ENCODE measurements around the gene WNT2B.
"Not testable (repeated sequence)": the region's sequence is repeated elsewhere in the genome, so short reads cannot be mapped to it uniquely, and the experiment has no call there.

Gene WNT2B

GRCh38 chr1:112508278-112509004, at the start of gene WNT2B:
Gene WNT2B, plus strand, starts transcription at chr1:112508965. Its CDS starts 298 bp downstream, at chr1:112509263.
- peak; percentile 69 for DNase-seq
- Mint-ChIP-seq H3K27ac (no peak within 1 kb of the TSS), H3K36me3 (ENCODE audit: low read depth) (no peaks in the 10 kb centered on the region), H3K27me3 (peaks cover 50% of the 10 kb centered on the region), H3K4me1 (ENCODE audit: low read depth) (peaks cover 12% of the 10 kb centered on the region), H3K9me3 (no peaks in the 10 kb centered on the region), H3K4me3 (peak within 1 kb of the TSS; percentile 74)

GRCh38 chr1:112460615-112461014, 48.1 kb upstream of the WNT2B start:
- Mint-ChIP-seq H3K4me3 (no peak overlapping the region), H3K9me3 (no peaks in the 10 kb centered on the region), H3K27ac (no peak overlapping the region), H3K4me1 (ENCODE audit: low read depth) (peaks cover 2% of the 10 kb centered on the region), H3K27me3 (peaks cover 7% of the 10 kb centered on the region), H3K36me3 (ENCODE audit: low read depth) (no peaks in the 10 kb centered on the region)
- no peak for DNase-seq

- Mint-ChIP-seq H3K4me1 (ENCODE audit: low read depth) (peaks cover 9% of the 10 kb centered on the region), H3K4me3 (no peak overlapping the region), H3K27me3 (peaks cover 9% of the 10 kb centered on the region), H3K27ac (no peak overlapping the region), H3K9me3 (no peaks in the 10 kb centered on the region), H3K36me3 (ENCODE audit: low read depth) (no peaks in the 10 kb centered on the region)
- DNase-seq, result no peak
Observed at GRCh38 chr1:112461200-112461871, 47.4 kb upstream of the WNT2B start.

- DNase-seq, result no peak
- Mint-ChIP-seq H3K9me3 (no peaks in the 10 kb centered on the region), H3K36me3 (ENCODE audit: low read depth) (no peaks in the 10 kb centered on the region), H3K4me1 (ENCODE audit: low read depth) (peaks cover 13% of the 10 kb centered on the region), H3K27ac (no peak overlapping the region), H3K27me3 (peaks cover 12% of the 10 kb centered on the region), H3K4me3 (no peak overlapping the region)
Observed at GRCh38 chr1:112462953-112463279, 45.8 kb upstream of the WNT2B start.

GRCh38 chr1:112464501-112464900, 44.3 kb upstream of the WNT2B start:
- no peaks in the 10 kb centered on the region for H3K36me3 Mint-ChIP-seq (ENCODE audit: low read depth)
- DNase-seq, result no peak
- H3K9me3 Mint-ChIP-seq, result no peaks in the 10 kb centered on the region
- no peak overlapping the region for H3K27ac Mint-ChIP-seq
- peaks cover 13% of the 10 kb centered on the region for H3K4me1 Mint-ChIP-seq (ENCODE audit: low read depth)
- peaks cover 24% of the 10 kb centered on the region for H3K27me3 Mint-ChIP-seq
- H3K4me3 Mint-ChIP-seq, result no peak overlapping the region

- Mint-ChIP-seq H3K4me1 (ENCODE audit: low read depth) (peaks cover 13% of the 10 kb centered on the region), H3K27ac (no peak overlapping the region), H3K4me3 (no peak overlapping the region), H3K27me3 (peaks cover 28% of the 10 kb centered on the region), H3K36me3 (ENCODE audit: low read depth) (no peaks in the 10 kb centered on the region), H3K9me3 (no peaks in the 10 kb centered on the region)
- DNase-seq, result no peak
Observed at GRCh38 chr1:112465122-112465521, 43.6 kb upstream of the WNT2B start.

GRCh38 chr1:112466078-112466660, 42.6 kb upstream of the WNT2B start:
- peaks cover 37% of the 10 kb centered on the region for H3K27me3 Mint-ChIP-seq
- peak overlapping the region; percentile 77 for H3K27ac Mint-ChIP-seq
- DNase-seq, result peak; percentile 89
- H3K36me3 Mint-ChIP-seq (ENCODE audit: low read depth), result no peaks in the 10 kb centered on the region
- H3K4me1 Mint-ChIP-seq (ENCODE audit: low read depth), result peaks cover 13% of the 10 kb centered on the region
- no peaks in the 10 kb centered on the region for H3K9me3 Mint-ChIP-seq
- H3K4me3 Mint-ChIP-seq, result peak overlapping the region; percentile 78

GRCh38 chr1:112470324-112470723, 38.4 kb upstream of the WNT2B start:
- not testable (repeated sequence) for H3K36me3 Mint-ChIP-seq (ENCODE audit: low read depth); H3K27ac Mint-ChIP-seq; DNase-seq; H3K4me3 Mint-ChIP-seq; H3K9me3 Mint-ChIP-seq
- Mint-ChIP-seq H3K4me1 (ENCODE audit: low read depth) (peaks cover 13% of the 10 kb centered on the region), H3K27me3 (peaks cover 65% of the 10 kb centered on the region)

GRCh38 chr1:112470966-112471365, 37.8 kb upstream of the WNT2B start:
- Mint-ChIP-seq H3K27ac (no peak overlapping the region), H3K4me1 (ENCODE audit: low read depth) (peaks cover 7% of the 10 kb centered on the region), H3K36me3 (ENCODE audit: low read depth) (no peaks in the 10 kb centered on the region), H3K4me3 (no peak overlapping the region), H3K9me3 (peaks cover 2% of the 10 kb centered on the region), H3K27me3 (peaks cover 65% of the 10 kb centered on the region)
- no peak for DNase-seq

GRCh38 chr1:112472142-112472541, 36.6 kb upstream of the WNT2B start:
- no peak for DNase-seq
- Mint-ChIP-seq H3K4me3 (no peak overlapping the region), H3K27ac (no peak overlapping the region), H3K36me3 (ENCODE audit: low read depth) (no peaks in the 10 kb centered on the region), H3K27me3 (peaks cover 60% of the 10 kb centered on the region), H3K4me1 (ENCODE audit: low read depth) (no peaks in the 10 kb centered on the region), H3K9me3 (peaks cover 6% of the 10 kb centered on the region)

GRCh38 chr1:112477550-112477949, 31.2 kb upstream of the WNT2B start:
- Mint-ChIP-seq H3K9me3 (peaks cover 23% of the 10 kb centered on the region), H3K4me1 (ENCODE audit: low read depth) (no peaks in the 10 kb centered on the region), H3K27me3 (peaks cover 26% of the 10 kb centered on the region), H3K27ac (no peak overlapping the region), H3K36me3 (ENCODE audit: low read depth) (no peaks in the 10 kb centered on the region), H3K4me3 (no peak overlapping the region)
- no peak for DNase-seq

GRCh38 chr1:112478314-112478713, 30.5 kb upstream of the WNT2B start:
- no peaks in the 10 kb centered on the region for H3K4me1 Mint-ChIP-seq (ENCODE audit: low read depth)
- no peaks in the 10 kb centered on the region for H3K36me3 Mint-ChIP-seq (ENCODE audit: low read depth)
- peaks cover 23% of the 10 kb centered on the region for H3K9me3 Mint-ChIP-seq
- H3K27ac Mint-ChIP-seq, result no peak overlapping the region
- DNase-seq, result no peak
- H3K4me3 Mint-ChIP-seq, result no peak overlapping the region
- peaks cover 20% of the 10 kb centered on the region for H3K27me3 Mint-ChIP-seq

GRCh38 chr1:112486063-112486462, 22.7 kb upstream of the WNT2B start:
- not testable (repeated sequence) for H3K4me3 Mint-ChIP-seq; H3K9me3 Mint-ChIP-seq; H3K4me1 Mint-ChIP-seq (ENCODE audit: low read depth); H3K27ac Mint-ChIP-seq; H3K36me3 Mint-ChIP-seq (ENCODE audit: low read depth); DNase-seq
- peaks cover 19% of the 10 kb centered on the region for H3K27me3 Mint-ChIP-seq

- H3K4me1 Mint-ChIP-seq (ENCODE audit: low read depth); H3K36me3 Mint-ChIP-seq (ENCODE audit: low read depth); H3K4me3 Mint-ChIP-seq; H3K27ac Mint-ChIP-seq; DNase-seq; H3K9me3 Mint-ChIP-seq: not testable (repeated sequence)
- H3K27me3 Mint-ChIP-seq, result peaks cover 14% of the 10 kb centered on the region
Observed at GRCh38 chr1:112487686-112488085, 21.1 kb upstream of the WNT2B start.

GRCh38 chr1:112488141-112488540, 20.6 kb upstream of the WNT2B start:
- H3K9me3 Mint-ChIP-seq, result no peaks in the 10 kb centered on the region

More at GRCh38 chr1:112488141-112488540, 20.6 kb upstream of the WNT2B start:
- no peak for DNase-seq
- Mint-ChIP-seq H3K4me3 (no peak overlapping the region), H3K27ac (no peak overlapping the region), H3K27me3 (peaks cover 14% of the 10 kb centered on the region), H3K36me3 (ENCODE audit: low read depth) (no peaks in the 10 kb centered on the region), H3K4me1 (ENCODE audit: low read depth) (peaks cover 1% of the 10 kb centered on the region)
